Erythroblast (primary cell): Measurements from ENCODE around the gene HDAC4.

ENCODE experiments used
- GATA1 ChIP-seq: IDR thresholded peaks from 2 replicates; pipeline ENCODE4 v1.6.1; 2011; ENCODE audit warnings: low read depth, mild to moderate bottlenecking, control low read depth, low read length, moderate library complexity
- POLR2A ChIP-seq: IDR thresholded peaks from 2 replicates; pipeline ENCODE4 v1.6.1; 2011; ENCODE audit warnings: mild to moderate bottlenecking, low read length

DNA sequence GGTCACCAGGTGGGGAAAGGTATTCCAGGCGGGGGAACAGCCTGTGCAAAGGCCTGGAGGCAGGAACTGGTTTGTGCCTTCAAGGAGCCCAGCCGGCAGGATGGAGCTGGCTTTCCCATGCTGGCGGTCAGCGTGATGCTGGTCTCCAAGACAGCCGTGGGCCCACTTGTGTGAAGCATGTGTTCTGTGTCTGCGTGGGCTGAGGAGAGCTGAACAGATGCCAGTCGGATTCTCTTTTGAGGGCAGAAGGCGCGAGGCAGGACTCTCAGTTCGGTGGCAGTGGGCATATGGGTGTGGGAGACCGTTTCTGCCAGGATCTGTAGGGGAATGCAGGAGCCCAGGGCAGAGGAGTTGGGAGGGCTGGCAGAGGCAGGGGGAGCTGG lies 361.4 kb downstream of the HDAC4 start:
- TF ChIP-seq POLR2A (no peak), GATA1 (no peak)
